Ishikawa (cell line): Measurements from ENCODE around the gene DAB1.

ENCODE experiments used
- CEBPB ChIP-seq: IDR thresholded peaks from 2 replicates; pipeline ENCODE4 v1.6.1; 2012
- EP300 ChIP-seq: IDR thresholded peaks from 2 replicates; pipeline ENCODE4 v1.6.1; 2012; ENCODE audit warnings: borderline replicate concordance
- FOXM1 ChIP-seq: IDR thresholded peaks from 2 replicates; pipeline ENCODE4 v1.6.1; 2012; ENCODE audit warnings: low read depth, borderline replicate concordance
- NFIC ChIP-seq: IDR thresholded peaks from 2 replicates; pipeline ENCODE4 v1.6.1; 2012
- RAD21 ChIP-seq: IDR thresholded peaks from 2 replicates; pipeline ENCODE4 v1.6.1; 2012; ENCODE audit warnings: low read depth
- TAF1 ChIP-seq: IDR thresholded peaks from 2 replicates; pipeline ENCODE4 v1.6.1; 2012; ENCODE audit warnings: low read depth, mild to moderate bottlenecking
- TCF12 ChIP-seq: IDR thresholded peaks from 2 replicates; pipeline ENCODE4 v1.6.1; 2012; ENCODE audit warnings: low read depth
- ZBTB7A ChIP-seq: IDR thresholded peaks from 2 replicates; pipeline ENCODE4 v1.6.1; 2012; ENCODE audit warnings: low read depth
- TF ChIP-seq, protein P1 (sequence below): IDR thresholded peaks from 2 replicates; pipeline ENCODE4 v1.6.1; 2012
- TF ChIP-seq, protein P2 (sequence below): IDR thresholded peaks from 2 replicates; pipeline ENCODE4 v1.6.1; 2012

DNA sequence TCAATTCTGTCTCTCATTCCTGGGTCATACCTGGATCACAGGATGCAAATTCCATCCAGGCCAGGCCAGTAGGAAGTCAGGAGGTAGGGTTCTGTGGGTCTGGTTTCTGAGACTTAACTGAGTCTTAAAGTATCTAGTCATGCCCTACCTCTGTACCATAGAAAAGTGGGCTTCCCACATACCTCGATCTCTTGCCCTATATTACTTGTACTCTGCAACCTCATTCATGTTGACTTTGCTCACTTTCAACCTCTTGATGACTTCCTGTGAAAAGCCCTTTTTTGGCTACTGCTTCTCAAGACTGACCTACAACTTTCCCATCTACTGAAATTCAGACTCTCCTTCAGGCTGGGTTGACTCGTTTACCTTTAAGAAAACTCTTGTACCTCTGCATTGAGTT lies 329.1 kb downstream of the DAB1 start:
- TF ChIP-seq EP300 (no peak), TAF1 (no peak), FOXM1 (no peak), NFIC (no peak), CEBPB (no peak), RAD21 (no peak), ZBTB7A (no peak), TCF12 (no peak)
- TF ChIP-seq, protein P1, sequence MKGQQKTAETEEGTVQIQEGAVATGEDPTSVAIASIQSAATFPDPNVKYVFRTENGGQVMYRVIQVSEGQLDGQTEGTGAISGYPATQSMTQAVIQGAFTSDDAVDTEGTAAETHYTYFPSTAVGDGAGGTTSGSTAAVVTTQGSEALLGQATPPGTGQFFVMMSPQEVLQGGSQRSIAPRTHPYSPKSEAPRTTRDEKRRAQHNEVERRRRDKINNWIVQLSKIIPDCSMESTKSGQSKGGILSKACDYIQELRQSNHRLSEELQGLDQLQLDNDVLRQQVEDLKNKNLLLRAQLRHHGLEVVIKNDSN = no peak
- TF ChIP-seq, protein P2, sequence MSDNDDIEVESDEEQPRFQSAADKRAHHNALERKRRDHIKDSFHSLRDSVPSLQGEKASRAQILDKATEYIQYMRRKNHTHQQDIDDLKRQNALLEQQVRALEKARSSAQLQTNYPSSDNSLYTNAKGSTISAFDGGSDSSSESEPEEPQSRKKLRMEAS = no peak
